Activated T-cell treated with anti-CD3 and anti-CD28 coated beads, Interleukin-2, amount 50 U/mL, for 1 hour (primary cell): ENCODE data around the gene ATP12A.
A peak's percentile ranks its signal among the peaks of the same experiment; 100 is the strongest.

Experiments used
- DNase-seq: peaks from one replicate; pipeline ENCODE4 v3.0.0-alpha.2; 2020

ATP12A gene

DNA sequence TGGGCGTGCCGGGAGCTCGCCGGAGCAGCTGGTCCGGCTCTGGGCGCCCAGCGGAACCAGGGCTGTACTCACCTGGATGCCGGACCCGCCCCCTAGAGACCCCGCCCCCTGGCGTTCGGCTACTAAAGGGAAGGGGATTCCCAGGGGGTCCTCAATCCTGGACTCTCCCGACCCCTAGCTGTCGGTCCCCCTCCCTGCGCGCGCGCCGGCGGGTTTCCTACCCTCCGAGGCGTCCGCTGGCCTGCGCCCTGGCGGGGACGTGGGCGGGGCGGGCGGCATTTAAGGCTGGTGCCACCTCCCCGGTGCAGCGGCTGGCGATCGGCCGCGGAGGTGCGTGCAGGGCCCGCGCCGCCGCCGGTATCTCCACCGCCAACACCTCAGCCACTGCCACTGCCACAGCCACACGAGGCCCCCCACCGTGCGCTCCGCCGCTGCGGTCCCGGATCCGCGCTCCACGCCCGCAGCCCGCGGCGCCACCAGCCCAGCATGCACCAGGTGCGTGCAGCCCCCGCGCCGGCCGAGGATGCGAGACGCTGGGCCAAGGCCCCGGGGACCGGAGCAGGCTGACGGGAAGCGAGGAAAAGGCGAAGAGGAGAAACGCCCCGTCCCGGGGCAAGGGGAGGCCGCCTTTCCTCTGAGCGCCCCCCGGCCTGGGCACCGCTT, at the start of gene ATP12A:
Gene ATP12A, plus strand, starts transcription at position 151 of the 663 bp plus-strand sequence. Its CDS starts 336 bp downstream, at position 487.
- DNase-seq: peak; percentile 48

DNA sequence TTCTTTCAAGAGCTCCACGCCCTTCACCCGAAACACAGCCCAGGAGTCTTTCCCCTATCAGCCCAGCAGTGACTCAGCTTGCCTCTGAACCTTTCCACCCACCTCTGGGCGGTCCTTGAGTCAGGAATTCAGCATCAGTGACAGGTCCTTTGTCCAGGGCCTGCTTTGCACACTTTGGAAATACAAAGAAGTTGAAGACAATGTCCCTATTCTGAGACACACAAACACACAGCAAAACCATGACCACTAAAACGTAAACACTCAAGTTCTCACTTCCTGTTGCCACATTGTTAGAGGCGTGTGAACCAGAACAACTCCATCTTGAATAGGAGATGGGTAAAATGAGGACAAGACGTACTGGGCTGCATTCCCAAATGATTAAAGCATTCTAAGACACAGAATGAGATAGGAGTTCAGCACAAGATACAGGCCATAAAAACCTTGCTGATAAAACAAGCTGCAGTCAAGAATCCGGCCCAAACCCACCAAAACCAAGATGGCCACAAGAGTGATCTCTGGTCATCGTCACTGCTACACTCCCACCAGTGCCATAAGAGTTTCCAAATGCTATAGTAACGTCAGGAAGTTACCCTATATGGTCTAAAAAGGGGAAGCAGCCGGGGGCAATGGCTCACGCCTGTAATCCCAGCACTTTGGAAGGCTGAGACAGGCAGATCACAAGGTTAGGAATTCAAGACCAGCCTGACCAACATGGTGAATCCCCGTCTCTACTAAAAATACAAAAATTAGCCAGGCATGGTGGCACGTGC, 49.2 kb upstream of the ATP12A start:
- DNase-seq: no peak

DNA sequence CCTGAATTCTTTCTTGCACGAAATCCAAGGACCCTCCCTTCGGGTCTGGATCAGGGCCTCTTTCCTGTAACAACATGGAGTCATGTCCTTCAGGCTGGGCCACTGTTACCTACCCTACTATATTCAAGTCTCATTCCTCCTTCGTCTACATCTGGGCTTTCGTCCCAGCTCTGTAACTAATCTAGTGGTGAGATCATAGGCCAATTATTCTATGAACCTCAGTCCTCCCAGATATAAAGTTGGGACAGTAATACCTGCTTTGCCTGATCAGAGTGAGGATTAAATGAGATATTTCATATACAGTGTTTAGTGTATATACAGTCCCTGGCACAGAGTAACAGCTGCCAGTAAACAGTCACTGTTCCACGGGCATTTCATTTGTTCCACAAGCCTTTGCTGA, 48.3 kb upstream of the ATP12A start:
- no peak for DNase-seq

DNA sequence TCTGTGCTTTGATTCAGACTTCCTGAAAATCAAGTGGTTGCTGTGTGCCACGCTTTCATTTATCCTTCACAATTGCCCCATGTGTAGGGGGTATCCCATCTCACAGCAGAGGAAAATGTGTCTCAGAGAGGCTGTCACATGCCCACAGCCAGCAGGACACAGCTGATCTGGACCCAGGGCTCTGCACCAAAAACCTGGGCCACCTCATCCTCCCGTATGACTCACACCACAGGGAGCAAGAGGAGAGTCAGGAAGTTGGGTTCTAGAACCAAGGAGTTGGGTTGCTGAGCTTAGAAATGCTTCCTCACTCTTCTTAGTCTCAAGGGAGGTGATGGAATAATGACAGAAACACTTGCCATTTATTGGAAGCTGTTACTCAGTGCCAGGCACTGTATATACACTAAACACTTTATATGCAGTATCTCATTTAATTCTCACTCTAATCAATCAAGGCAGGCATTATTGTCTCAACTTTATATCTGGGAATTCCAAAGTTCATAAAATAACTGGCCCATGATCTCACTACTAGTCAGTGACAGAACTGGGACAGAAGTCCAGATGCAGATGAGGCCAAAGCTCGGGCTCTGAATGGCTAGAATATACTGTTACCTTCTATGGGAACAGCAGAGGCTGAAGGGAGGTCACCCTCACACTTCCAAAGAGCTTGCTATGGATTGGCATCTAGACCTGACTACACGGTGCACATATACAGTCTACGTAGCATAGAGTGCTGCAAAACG, 47.7 kb upstream of the ATP12A start:
- DNase-seq: no peak

DNA sequence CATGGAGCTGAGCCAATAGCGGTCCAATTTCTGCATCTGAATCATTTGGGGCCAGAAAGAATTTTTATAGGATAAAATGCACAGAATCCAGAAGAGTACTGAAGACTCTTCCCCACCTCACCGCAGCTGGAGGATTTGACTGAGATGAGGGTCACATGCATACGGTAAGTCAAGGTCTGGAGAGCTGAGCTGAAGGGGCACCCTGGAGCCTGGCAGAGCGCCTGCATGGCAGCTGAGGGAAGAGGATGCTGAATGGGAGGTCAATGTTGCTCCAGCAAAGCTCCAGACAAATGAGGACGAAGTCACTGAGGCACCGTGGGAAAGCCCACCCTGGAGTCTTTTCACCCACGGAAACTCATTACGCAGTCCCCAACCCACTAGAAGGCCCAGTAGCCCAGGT, 43.4 kb upstream of the ATP12A start:
- no peak for DNase-seq

DNA sequence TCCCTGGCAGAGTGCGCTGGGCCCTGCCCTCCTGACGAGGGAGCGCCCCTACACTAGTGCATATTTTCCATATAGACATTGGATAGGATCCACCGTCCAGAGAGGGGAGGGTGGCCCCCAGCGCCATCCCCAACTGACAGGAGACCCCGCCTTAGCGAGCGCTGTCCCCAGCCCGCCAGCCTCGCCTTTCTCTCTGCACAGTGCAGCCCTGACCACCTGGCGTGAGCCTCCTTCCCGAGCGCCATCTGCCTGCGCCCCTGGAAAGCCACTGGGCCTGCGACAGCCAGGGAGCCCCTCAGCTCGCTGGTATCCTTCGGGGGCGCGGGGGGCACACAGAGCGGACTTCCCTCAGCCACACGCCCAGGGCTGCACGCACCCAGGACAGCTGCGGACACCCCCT, 42.1 kb upstream of the ATP12A start:
- DNase-seq: no peak

DNA sequence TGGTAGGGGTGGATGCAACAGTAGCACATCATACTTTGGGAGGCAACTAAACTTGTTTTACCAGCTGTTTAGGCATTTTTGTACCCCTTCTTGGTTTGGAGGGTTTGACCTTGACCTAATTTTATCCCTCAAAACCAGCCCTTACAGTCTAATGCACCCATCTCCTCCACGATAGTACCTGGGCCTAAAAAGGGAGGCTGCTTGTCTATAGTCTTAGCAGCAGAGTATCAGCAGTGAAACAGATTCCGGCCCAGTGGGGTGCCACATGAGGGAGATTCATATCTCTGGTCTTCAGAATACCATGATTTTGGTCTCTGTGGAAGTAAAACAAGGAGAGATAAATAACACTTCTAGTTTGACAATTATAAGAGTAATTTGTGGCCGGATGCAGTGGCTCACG, 39.5 kb upstream of the ATP12A start:
- no peak for DNase-seq

DNA sequence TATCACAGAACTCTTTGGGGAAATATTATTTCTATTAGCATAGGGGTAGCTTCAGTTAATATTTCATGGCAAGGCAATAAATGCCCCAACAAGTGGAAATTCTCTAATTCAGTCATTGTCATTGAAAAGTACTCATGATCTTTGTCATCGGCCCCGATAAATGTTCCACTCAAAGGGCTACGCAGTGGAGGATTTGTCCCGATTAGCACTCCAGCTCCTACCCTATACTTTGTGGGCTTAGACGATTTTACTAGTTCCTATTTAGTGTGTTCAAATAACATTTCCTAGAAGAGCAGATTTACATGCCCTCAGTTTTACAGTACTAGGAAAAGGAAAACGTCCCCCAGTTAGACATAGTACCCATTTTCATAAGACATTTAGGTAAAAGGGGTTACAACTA, 38.0 kb upstream of the ATP12A start:
- no peak for DNase-seq

DNA sequence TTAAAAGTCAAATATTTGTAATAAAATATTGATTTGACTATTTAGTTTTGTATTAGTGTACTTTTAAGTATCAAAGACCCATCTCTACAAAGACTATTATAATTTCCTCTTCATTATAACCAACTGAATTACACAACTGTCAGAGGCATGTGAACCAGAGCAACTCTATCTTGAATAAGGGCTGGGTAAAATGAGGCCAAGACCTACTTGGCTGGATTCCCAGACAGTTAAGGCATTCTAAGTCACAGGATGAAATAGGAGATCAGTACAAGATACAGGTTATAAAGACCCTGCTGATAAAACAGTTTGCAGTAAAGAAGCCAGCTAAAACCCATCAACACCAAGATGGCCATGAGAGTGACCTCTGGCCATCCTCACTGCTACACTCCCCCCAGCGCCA, 36.2 kb upstream of the ATP12A start:
- no peak for DNase-seq

DNA sequence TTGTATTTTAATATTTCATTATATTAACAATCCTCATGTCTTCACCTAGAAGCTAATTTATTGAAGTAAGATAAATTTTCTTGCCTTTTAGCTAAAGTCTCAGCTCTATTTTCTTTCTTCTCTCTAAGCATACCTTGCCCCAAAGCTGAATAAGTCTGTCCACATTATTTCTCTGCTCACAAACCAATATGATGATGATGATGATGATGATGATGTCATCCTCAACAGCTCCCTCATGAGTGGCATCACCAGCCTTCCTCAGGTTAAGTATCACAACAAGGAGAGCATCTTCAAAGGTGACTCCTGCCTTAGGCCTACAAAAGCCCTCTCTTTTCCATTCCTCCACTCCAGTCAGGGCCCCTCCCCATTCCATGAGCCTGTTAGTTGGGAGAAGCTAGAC, 31.9 kb upstream of the ATP12A start:
- DNase-seq: no peak

DNA sequence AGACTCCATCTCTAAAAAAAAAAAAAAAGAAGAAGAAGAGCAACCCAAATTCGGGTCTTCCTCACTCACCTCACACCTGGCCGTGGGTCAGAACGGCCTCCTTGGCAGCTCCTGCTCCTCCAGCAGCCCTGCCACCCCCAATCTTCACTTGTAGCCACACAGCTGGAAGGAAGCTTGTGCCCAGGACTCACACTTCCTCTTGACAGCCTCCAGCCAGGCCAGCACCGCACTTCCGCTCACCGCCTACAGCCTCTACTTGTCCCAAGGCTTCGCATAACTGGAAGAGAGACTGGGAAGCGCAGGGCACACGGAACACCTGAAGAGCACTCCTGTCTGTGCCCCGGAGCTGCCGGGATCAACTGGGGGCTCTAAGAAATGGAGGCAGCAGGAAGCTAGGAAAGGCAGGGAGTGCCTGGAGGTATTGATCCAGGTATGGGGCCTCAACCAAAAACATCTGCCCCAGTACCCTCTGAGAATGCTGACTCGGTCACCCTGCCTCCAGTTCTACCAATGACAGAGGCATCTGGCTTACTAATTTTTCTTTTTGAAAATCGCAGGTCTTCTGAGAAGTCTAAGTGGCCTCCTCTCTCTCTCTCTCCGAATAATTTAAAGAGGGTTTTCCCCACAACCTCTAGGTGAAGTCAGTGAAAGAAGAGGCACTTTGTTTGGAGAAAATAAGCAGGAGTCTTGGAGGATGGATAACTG, 31.1 kb upstream of the ATP12A start:
- no peak for DNase-seq

DNA sequence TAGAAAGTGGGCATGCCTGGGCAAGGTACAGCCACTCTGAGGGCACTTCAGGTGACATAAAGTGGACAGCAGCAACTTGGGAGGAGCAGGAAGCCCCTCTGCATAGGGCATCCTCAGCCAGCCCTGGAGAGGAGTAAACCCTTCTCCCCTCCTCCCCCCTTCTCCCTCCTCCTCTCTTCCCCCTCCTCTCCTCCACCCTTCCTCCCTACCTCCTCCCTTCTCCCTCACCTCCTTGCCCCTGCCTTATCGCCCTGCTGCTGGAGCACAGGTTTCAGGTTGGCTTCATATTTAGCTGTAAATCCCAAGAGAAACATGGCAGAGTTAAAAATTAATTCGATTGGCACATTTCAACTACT, 30.5 kb upstream of the ATP12A start:
- no peak for DNase-seq

DNA sequence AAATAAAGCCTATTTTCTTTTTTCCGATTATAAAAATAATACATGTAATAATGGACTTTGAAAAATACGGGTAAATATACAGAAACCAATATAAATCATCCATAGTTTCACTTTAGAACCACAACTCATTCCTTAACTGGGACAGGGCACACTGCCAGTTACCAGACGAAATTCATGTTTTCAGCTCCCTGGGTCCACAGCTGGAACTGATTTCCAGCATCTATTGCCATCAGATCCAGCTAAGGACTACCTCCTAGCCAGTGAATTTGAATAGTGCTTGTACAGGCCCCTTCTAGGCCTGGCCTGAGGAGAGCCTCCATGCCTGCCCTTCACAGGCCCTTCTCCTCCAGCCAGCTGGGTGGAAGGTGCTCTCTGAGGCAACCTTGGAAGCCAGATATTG, 30.0 kb upstream of the ATP12A start:
- no peak for DNase-seq

DNA sequence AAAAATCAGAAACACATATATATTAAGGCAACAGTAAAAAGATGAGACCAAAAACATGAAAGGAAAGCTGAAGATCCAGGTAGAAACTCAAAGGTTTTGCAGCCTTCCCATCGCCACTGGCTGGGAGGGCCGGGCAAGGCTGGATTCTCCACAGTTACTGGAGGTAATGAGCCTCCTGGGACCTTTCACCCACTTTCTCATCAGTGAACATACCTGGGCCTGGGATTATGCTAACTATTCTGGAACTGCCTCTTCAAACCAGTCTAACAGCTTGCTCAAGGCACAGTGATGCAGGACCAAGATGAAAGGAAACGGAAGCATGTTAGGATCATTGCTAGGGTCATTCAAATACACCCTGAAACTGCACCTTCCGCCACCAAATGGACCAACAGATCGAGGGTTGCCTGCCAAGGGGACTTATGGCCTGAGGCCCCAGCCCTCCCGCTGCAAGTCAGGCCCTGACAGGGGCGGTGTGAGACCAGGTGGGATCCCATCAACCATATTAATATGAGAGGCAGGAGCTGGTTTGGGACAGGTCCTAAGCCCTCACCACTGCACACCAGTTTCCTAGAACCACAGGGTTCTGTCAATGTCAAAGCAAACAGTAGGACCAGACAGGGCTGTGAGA, 28.4 kb upstream of the ATP12A start:
- no peak for DNase-seq

DNA sequence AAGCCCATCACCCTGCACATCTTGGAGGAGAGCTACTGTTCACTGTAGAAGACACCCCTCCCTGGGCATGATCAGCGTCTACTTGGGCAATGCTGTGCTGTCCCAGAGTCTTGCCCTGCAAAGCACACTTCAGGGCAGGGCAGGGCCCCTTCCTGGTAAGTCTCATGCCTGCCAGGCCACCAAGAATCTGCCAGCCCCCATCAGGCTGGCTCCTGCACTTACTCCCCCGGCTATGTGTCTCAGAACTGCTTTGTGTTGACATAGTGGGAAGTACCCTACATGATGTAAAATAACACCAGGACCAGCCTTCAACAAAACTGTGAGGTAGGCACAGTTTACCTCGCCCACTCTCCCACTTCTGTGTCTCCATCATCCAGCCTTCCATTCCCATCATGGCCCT, 27.8 kb upstream of the ATP12A start:
- DNase-seq: no peak

DNA sequence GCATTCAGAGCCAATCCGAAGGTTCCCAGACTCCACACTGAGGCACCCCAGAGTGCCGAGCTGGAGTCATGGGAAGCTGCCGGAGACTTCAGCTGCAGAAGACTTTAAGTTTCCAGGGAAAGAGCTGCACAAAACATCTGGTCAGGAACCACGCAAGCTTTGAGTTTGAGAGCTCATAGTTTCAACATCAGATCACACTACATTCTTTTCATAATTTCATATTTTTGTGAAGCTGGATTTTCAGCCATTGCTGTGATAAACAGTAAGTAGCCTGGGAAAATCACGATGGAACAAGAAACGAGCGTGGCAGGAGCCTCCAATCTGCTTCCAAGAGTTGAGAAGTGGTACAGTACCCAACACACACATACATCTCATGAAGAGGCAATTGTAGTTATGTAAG, 25.5 kb upstream of the ATP12A start:
- DNase-seq: no peak

DNA sequence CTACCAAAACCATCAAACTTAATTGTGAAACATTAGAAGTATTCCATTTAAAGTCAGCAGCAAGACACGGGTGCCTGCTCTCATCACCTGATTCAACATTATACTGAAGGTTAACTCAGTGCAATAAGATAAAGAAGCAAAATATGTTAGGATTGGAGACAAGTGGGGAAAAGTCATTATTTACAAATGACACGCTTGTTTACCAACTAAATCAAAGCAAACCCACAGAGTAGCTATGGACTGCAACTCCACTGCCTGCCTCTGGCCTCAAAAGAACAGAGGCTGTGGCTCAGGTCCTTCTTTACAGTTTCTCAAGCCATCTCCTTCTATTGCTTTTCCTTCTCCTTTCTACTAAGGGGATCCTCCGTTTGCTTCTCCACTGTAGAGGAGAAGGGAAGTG, 21.0 kb upstream of the ATP12A start:
- DNase-seq: no peak

DNA sequence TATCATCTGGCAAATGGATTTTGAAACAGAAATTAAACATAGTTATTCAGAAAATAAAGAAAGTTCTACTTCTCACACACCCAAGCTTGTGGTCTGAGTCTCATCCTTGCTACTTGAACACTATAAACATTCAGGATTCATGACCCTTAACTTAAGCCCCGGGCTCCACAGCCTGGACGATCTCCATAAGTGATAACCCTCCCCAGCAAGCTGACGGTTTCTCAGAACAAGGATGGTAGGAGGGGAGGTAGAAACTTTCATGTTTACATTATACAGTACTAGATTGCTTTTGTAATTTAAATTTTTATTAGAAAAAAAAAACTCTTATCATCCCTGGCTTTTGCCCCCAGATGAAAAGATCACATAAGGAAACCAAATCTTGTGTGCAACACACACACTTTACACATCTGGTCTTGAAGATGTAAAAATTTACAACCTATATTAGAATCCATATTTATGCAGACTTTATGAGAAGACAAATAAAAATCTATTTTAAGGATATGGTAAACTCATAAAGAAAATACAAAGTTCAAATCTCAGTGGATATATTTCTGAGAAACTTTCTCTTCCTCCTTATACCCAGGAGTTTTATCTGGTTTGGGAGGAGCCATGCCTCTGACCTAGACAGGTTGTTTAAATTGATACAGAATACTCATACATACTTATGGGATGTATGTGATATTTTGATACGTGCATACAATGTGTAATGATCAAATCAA, 20.0 kb upstream of the ATP12A start:
- DNase-seq: no peak

DNA sequence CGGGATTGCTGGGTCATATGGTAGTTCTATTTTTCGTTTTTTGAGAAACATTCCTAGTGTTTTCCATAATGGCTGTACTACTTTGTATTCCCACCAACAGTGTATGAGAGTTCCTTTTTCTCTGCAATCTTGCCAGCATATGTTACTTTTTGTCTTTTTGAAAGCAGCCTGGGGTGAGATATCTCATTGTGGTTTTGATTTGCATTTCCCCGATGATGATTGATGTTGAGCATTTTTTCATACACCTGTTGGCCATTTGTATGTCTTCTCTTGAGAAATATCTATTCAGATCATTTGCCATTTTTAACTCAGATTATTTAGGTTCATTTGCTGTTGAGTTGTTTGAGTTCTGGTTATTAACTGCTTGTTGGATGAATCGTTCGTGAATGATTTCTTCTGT, 18.5 kb upstream of the ATP12A start:
- DNase-seq: no peak

DNA sequence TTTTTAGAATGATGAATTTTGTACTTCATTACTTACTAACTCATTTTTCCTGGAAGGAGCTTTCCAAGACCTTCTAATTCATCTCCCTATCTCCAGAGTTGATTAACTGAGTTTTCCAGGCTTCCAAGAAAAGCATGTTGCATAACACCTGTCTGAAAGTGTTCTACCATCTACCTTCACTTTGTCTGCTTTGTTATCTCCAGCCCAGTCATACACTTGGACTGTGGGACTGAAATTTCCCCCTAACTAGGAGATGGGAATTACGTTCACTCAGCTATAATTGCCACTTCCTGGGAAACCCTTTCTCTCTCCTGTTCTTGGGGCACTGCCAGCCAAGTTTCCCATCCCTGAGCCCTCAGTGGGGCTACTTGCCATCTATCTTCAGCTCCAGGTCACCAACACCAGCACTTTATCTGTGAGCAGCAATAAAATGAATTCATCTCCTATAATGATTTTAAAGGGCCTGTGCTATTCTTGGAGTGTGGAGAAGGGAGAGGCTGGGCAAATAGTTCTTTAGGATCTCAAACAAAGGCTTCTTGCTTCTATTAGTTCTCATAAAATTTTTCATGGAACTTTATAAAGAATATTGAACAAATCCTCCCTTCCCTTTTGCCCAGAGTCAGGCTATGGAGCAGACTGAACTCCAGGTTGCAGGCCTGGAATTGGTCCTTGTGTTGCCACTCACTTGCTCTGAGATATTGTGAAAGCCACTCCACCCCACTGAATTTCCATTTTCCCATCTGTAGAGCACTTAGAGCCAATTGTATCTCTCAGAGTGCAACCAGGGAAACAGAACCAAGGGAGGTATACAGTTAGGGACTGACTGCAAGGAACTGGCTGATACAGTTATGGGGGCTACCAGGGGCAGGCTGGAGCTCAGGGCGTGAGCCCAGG, 17.8 kb upstream of the ATP12A start:
- DNase-seq: no peak

DNA sequence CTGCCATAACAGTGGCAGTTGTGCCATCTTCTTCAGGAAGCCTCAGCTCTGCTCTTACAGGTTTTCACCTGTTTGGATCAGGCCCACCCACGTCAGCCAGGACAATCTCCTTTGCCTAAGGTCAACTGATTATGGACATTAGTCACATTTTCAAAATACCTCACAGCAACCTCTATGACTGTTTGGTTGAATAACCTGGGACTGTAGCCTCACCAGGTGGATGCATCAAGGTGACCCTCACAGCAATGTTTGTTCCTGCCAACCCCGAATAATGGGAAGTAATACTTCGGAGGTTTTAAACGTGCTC, 17.2 kb upstream of the ATP12A start:
- no peak for DNase-seq

DNA sequence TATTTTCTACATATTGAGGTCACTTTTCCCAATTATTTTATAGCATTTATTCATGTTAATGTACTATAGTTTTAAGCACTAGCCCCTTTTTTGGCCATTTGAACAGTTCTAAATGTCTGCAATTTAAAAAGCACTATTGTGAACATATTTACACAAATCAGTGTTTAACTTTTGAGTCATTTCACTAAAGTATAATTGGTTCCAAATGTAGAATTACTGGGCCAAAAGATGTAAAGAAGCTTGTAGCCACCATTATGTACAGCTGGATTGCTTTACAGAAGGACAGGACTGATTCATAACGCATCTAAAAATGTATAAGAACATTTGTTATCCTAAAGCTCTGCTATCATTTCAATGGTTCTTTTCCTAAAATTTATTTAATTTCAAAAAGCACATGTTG, 16.6 kb upstream of the ATP12A start:
- DNase-seq: no peak
